H9 (cell line): ENCODE data around the gene KRTAP10-5. TPM values are rescaled to one million over a fixed set of nuclear protein-coding genes. Genes with fewer than 3 reads are reported as not detected.

ENCODE experiments used
- DNase-seq: peaks from one replicate; pipeline ENCODE4 v3.0.0-alpha.2; 2017
- H2AFZ ChIP-seq: one replicate; pipeline ENCODE4 v1.6.1; 2013; ENCODE audit warnings: mild to moderate bottlenecking, low read length, control low read depth, moderate library complexity
- H2AK5ac ChIP-seq: 2 replicates; pipeline ENCODE4 v1.6.1; 2013; ENCODE audit warnings: low read length, control low read depth, mixed read lengths; ENCODE audit not compliant: insufficient read length
- H2BK120ac ChIP-seq: one replicate; pipeline ENCODE4 v1.6.1; 2013; ENCODE audit warnings: low read depth, mild to moderate bottlenecking, low read length, control low read depth, inconsistent platforms; ENCODE audit not compliant: poor library complexity, severe bottlenecking
- H2BK12ac ChIP-seq: 2 replicates; pipeline ENCODE4 v1.6.1; 2013; ENCODE audit warnings: low read length, control low read depth, mixed read lengths, low read depth; ENCODE audit not compliant: insufficient read length
- H2BK15ac ChIP-seq: 2 replicates; pipeline ENCODE4 v1.6.1; 2013; ENCODE audit warnings: low read depth, low read length, control low read depth
- H2BK20ac ChIP-seq: one replicate; pipeline ENCODE4 v1.6.1; 2013; ENCODE audit warnings: low read depth, mild to moderate bottlenecking, low read length, control low read depth, inconsistent platforms; ENCODE audit not compliant: poor library complexity, severe bottlenecking
- H2BK5ac ChIP-seq: 2 replicates; pipeline ENCODE4 v1.6.1; 2013; ENCODE audit warnings: low read length, control low read depth, mixed read lengths; ENCODE audit not compliant: insufficient read length
- H3K14ac ChIP-seq: 2 replicates; pipeline ENCODE4 v1.6.1; 2013; ENCODE audit warnings: low read length, control low read depth; ENCODE audit not compliant: insufficient read depth
- H3K18ac ChIP-seq: 2 replicates; pipeline ENCODE4 v1.6.1; 2013; ENCODE audit warnings: low read depth, mild to moderate bottlenecking, mixed read lengths, low read length, control low read depth; ENCODE audit not compliant: insufficient read length
- H3K23ac ChIP-seq: 2 replicates; pipeline ENCODE4 v1.6.1; 2013; ENCODE audit warnings: low read length, control low read depth, mixed read lengths, low read depth; ENCODE audit not compliant: insufficient read length
- H3K23me2 ChIP-seq: 2 replicates; pipeline ENCODE4 v1.6.1; 2013; ENCODE audit warnings: low read depth, mild to moderate bottlenecking, mixed read lengths, low read length, control low read depth; ENCODE audit not compliant: insufficient read length, poor library complexity, severe bottlenecking
- H3K27ac ChIP-seq: 2 replicates; pipeline ENCODE4 v1.5.1; 2013; ENCODE audit warnings: low read length, control low read depth, mixed read lengths, low read depth; ENCODE audit not compliant: insufficient read length
- H3K27me3 ChIP-seq: 2 replicates; pipeline ENCODE4 v1.6.1; 2013; ENCODE audit warnings: low read length, control low read depth, inconsistent platforms; ENCODE audit not compliant: insufficient read depth
- H3K4ac ChIP-seq: 2 replicates; pipeline ENCODE4 v1.6.1; 2013; ENCODE audit warnings: low read depth, mild to moderate bottlenecking, control low read depth, inconsistent platforms, low read length, moderate library complexity
- H3K4me1 ChIP-seq: 2 replicates; pipeline ENCODE4 v1.6.1; 2013; ENCODE audit warnings: low read length, control low read depth, inconsistent platforms; ENCODE audit not compliant: insufficient read depth
- H3K4me2 ChIP-seq: 2 replicates; pipeline ENCODE4 v1.6.1; 2013; ENCODE audit warnings: low read length, control low read depth, mixed read lengths; ENCODE audit not compliant: insufficient read length, insufficient read depth
- H3K56ac ChIP-seq: 2 replicates; pipeline ENCODE4 v1.6.1; 2013; ENCODE audit warnings: low read depth, mild to moderate bottlenecking, mixed read lengths, low read length, control low read depth; ENCODE audit not compliant: insufficient read length
- H3K79me1 ChIP-seq: 2 replicates; pipeline ENCODE4 v1.6.1; 2013; ENCODE audit warnings: low read depth, mild to moderate bottlenecking, moderate library complexity, low read length, control low read depth, inconsistent platforms; ENCODE audit not compliant: insufficient read depth, poor library complexity, severe bottlenecking
- H3K79me2 ChIP-seq: 2 replicates; pipeline ENCODE4 v1.6.1; 2013; ENCODE audit warnings: low read length, control low read depth, inconsistent platforms; ENCODE audit not compliant: insufficient read depth
- H3K9ac ChIP-seq: 2 replicates; pipeline ENCODE4 v1.6.1; 2013; ENCODE audit warnings: low read length, control low read depth, mixed read lengths; ENCODE audit not compliant: insufficient read length; ENCODE audit errors: extremely low read depth
- H3K9me3 ChIP-seq: one replicate; pipeline ENCODE4 v1.6.1; 2013; ENCODE audit warnings: low read depth, low read length, inconsistent platforms; ENCODE audit not compliant: control insufficient read depth
- H3T11ph ChIP-seq: one replicate; pipeline ENCODE4 v1.6.1; 2013; ENCODE audit warnings: mild to moderate bottlenecking, low read length, control low read depth, inconsistent platforms
- H4K20me1 ChIP-seq: one replicate; pipeline ENCODE4 v1.6.1; 2013; ENCODE audit not compliant: control insufficient read depth, insufficient read length, insufficient read depth
- H4K5ac ChIP-seq: 2 replicates; pipeline ENCODE4 v1.6.1; 2013; ENCODE audit warnings: low read depth, mild to moderate bottlenecking, mixed read lengths, low read length, control low read depth; ENCODE audit not compliant: insufficient read length
- H4K8ac ChIP-seq: replicated peaks from 2 replicates; pipeline ENCODE4 v1.6.1; 2013; ENCODE audit warnings: low read length, control low read depth, mixed read lengths, low read depth; ENCODE audit not compliant: insufficient read length
- H4K91ac ChIP-seq: 2 replicates; pipeline ENCODE4 v1.6.1; 2013; ENCODE audit warnings: low read depth, mild to moderate bottlenecking, moderate library complexity, mixed read lengths, low read length, control low read depth; ENCODE audit not compliant: insufficient read length
- H3K27ac Mint-ChIP-seq, 3 experiments: 2 replicates in 2 of 3; 3 replicates in 1 of 3; pipeline ENCODE4 v1.8.0; 2020 to 2021; ENCODE audit warnings: mixed read lengths in 3 of 3, mild to moderate bottlenecking in 1 of 3, moderate library complexity in 1 of 3
- H3K27me3 Mint-ChIP-seq: 2 replicates; pipeline ENCODE4 v1.8.0; 2021; ENCODE audit warnings: low read depth, mild to moderate bottlenecking, moderate library complexity, mixed read lengths
- H3K36me3 Mint-ChIP-seq, 3 experiments: 2 replicates in 2 of 3; 3 replicates in 1 of 3; pipeline ENCODE4 v1.8.0; 2020 to 2021; ENCODE audit warnings: low read depth in 3 of 3, mixed read lengths in 3 of 3; ENCODE audit not compliant: insufficient read depth in 1 of 3
- H3K4me1 Mint-ChIP-seq, 2 experiments: 2 replicates each; pipeline ENCODE4 v1.8.0; 2020; ENCODE audit warnings: mixed read lengths in 2 of 2
- H3K4me3 Mint-ChIP-seq, 2 experiments: 2 replicates in 1 of 2; 3 replicates in 1 of 2; pipeline ENCODE4 v1.8.0; 2020 to 2021; ENCODE audit warnings: mild to moderate bottlenecking in 2 of 2, mixed read lengths in 2 of 2, moderate library complexity in 1 of 2
- H3K9me3 Mint-ChIP-seq, 2 experiments: 2 replicates in 1 of 2; 3 replicates in 1 of 2; pipeline ENCODE4 v1.8.0; 2020; ENCODE audit warnings: mild to moderate bottlenecking in 2 of 2, mixed read lengths in 2 of 2, moderate library complexity in 1 of 2
- CTCF ChIP-seq: fragments of 200-600 bp; sonication (generic); conservative IDR thresholded peaks from 3 replicates; pipeline ENCODE4 v1.8.0; 2021; ENCODE audit warnings: antibody characterized with exemption, mild to moderate bottlenecking
- WGBS: extraction: QIAGEN DNeasy Blood & Tissue Kit; methylation state at CpG from one replicate; pipeline ENCODE4 v1.1.7; 2013; ENCODE audit warnings: missing lambda C conversion rate, low lambda C conversion rate, mixed read lengths; ENCODE audit not compliant: insufficient read length; ENCODE audit errors: extremely low coverage; 5-methylcytosine and 5-hydroxymethylcytosine counted together
- total RNA-seq: library from RNA; stranded (reverse); gene quantifications from 2 replicates; pipeline ENCODE4 v1.2.1, GENCODE V29; 2021

The KRTAP10-5 gene
- total RNA-seq, 1 experiment from 2014 or later = not detected

GRCh38 chr21:44583800-44584147, 3.4 kb upstream of the KRTAP10-5 start:
- H3K23me2 ChIP-seq = no peaks in the 10 kb centered on the region
- H2BK15ac ChIP-seq = no peak overlapping the region
- no peaks in the 10 kb centered on the region for H3K4me1 ChIP-seq
- no CpG with 5 or more reads among the region's 6 CpGs for WGBS
- no peak overlapping the region for H3K14ac ChIP-seq
- no peak overlapping the region for H2AK5ac ChIP-seq
- H3K79me2 ChIP-seq = no peaks in the 10 kb centered on the region
- H3K56ac ChIP-seq = no peak overlapping the region
- Mint-ChIP-seq H3K9me3 (peaks cover 4 to 17% of the 10 kb centered on the region in 2 experiments), H3K4me1 (peaks cover 22 to 23% of the 10 kb centered on the region in 2 experiments), H3K27ac (no peak overlapping the region), H3K36me3 (peaks cover 0 to 16% (median 0%) of the 10 kb centered on the region in 3 experiments; a peak in 5 of 7 replicates), H3K27me3 (peaks cover 18% of the 10 kb centered on the region), H3K4me3 (no peak overlapping the region)
- no peak overlapping the region for H4K91ac ChIP-seq
- no peak overlapping the region for H2BK20ac ChIP-seq
- H3K9ac ChIP-seq = no peak overlapping the region
- H4K5ac ChIP-seq = no peak overlapping the region
- H3K18ac ChIP-seq = no peak overlapping the region
- no peaks in the 10 kb centered on the region for H3K9me3 ChIP-seq
- no peak overlapping the region for H3K27ac ChIP-seq
- no peak overlapping the region for H2BK5ac ChIP-seq
- H2AFZ ChIP-seq = no peak overlapping the region
- H2BK120ac ChIP-seq = no peak overlapping the region
- no peak overlapping the region for H3K23ac ChIP-seq
- H3T11ph ChIP-seq = no peak overlapping the region
- no peaks in the 10 kb centered on the region for H3K27me3 ChIP-seq
- H2BK12ac ChIP-seq = no peak overlapping the region
- no peak overlapping the region for H4K8ac ChIP-seq
- H3K4me2 ChIP-seq = no peak overlapping the region
- DNase-seq = no peak
- H3K4ac ChIP-seq = no peak overlapping the region
- no peak for TF ChIP-seq CTCF
- no peaks in the 10 kb centered on the region for H4K20me1 ChIP-seq
- no peaks in the 10 kb centered on the region for H3K79me1 ChIP-seq
